Coronary artery (tissue), 2 donors: ENCODE measurements around the gene KCNJ15.

Experiments used
- DNase-seq: peaks from one replicate; pipeline ENCODE4 v3.0.0-alpha.2; 2017; ENCODE audit warnings: low spot score
- H3K27ac ChIP-seq, 2 donors: fragments of 200-600 bp; sonication (generic); one replicate each; pipeline ENCODE4 v1.5.1; 2016 to 2019
- H3K4me3 ChIP-seq: fragments of 200-600 bp; sonication (generic); 2 replicates; pipeline ENCODE4 v1.5.1; 2016; ENCODE audit warnings: mild to moderate bottlenecking, moderate library complexity
- CTCF ChIP-seq: fragments of 200-600 bp; sonication (generic); IDR thresholded peaks from one replicate; pipeline ENCODE4 v1.5.1; 2019; ENCODE audit warnings: antibody characterized with exemption

KCNJ15 gene

GRCh38 chr21:38315122-38315521 lies 58.3 kb downstream of the KCNJ15 start:
- Histone ChIP-seq H3K4me3 (no peak overlapping the region), H3K27ac (no peak overlapping the region)
- no peak for DNase-seq
- no peak for TF ChIP-seq CTCF

GRCh38 chr21:38319781-38320180 lies 63.0 kb downstream of the KCNJ15 start:
- H3K27ac ChIP-seq = no peak overlapping the region
- no peak for TF ChIP-seq CTCF
- no peak overlapping the region for H3K4me3 ChIP-seq
- DNase-seq = no peak

- Histone ChIP-seq H3K4me3 (no peak overlapping the region), H3K27ac (no peak overlapping the region)
- peak; percentile 26 for DNase-seq
- no peak for TF ChIP-seq CTCF
Measured at GRCh38 chr21:38321568-38321967, 64.8 kb downstream of the KCNJ15 start.

GRCh38 chr21:38322311-38322950 lies 65.6 kb downstream of the KCNJ15 start:
- Histone ChIP-seq H3K27ac (no peak overlapping the region), H3K4me3 (no peak overlapping the region)
- no peak for TF ChIP-seq CTCF
- DNase-seq = peak; percentile 63

- DNase-seq = peak; percentile 26
- Histone ChIP-seq H3K27ac (no peak overlapping the region), H3K4me3 (no peak overlapping the region)
- no peak for TF ChIP-seq CTCF
Measured at GRCh38 chr21:38323721-38324531, 67.1 kb downstream of the KCNJ15 start.

GRCh38 chr21:38325216-38325615 lies 68.4 kb downstream of the KCNJ15 start:
- Histone ChIP-seq H3K4me3 (no peak overlapping the region), H3K27ac (no peak overlapping the region)
- no peak for TF ChIP-seq CTCF

More at GRCh38 chr21:38325216-38325615, 68.4 kb downstream of the KCNJ15 start:
- DNase-seq = no peak
